GM12878 (cell line): ENCODE data around the gene GAS2L1. TPM values are rescaled to one million over a fixed set of nuclear protein-coding genes. Genes with fewer than 3 reads are reported as not detected.

ENCODE experiments used
- CHD4 ChIP-seq: fragments of 200-600 bp; sonication (generic); IDR thresholded peaks from 2 replicates; pipeline ENCODE4 v1.6.1; 2016; ENCODE audit warnings: mild to moderate bottlenecking
- ELK1 ChIP-seq: IDR thresholded peaks from 2 replicates; pipeline ENCODE4 v1.6.1; 2012; ENCODE audit warnings: low read depth, low read length, improper control_type of control experiment
- PKNOX1 ChIP-seq: fragments of 450-650 bp; IDR thresholded peaks from 2 replicates; pipeline ENCODE4 v1.6.1; 2016; ENCODE audit warnings: mild to moderate bottlenecking
- RAD21 ChIP-seq: IDR thresholded peaks from 2 replicates; pipeline ENCODE4 v1.6.1; 2011; ENCODE audit warnings: mild to moderate bottlenecking, low read depth, low read length, moderate library complexity; ENCODE audit not compliant: insufficient read depth
- REST ChIP-seq: IDR thresholded peaks from 2 replicates; pipeline ENCODE4 v1.6.1; 2012; ENCODE audit warnings: mild to moderate bottlenecking, low read depth, low read length
- USF2 ChIP-seq: IDR thresholded peaks from 2 replicates; pipeline ENCODE4 v1.6.1; 2011; ENCODE audit warnings: low read depth, low read length, improper control_type of control experiment, borderline replicate concordance
- polyA plus RNA-seq, 11 experiments: library from polyadenylated mRNA; depleted of rRNA in 4 of 11; unstranded in 6 of 11; stranded (reverse) in 5 of 11; fragments of >200 nt; fragmentation: Nextera tagmentation in 4 of 11; fragmentation: Illumina TruSeq in 1 of 11; extraction: Ambion mirVana in 4 of 11; extraction: Trizol in 1 of 11; gene quantifications; 1 replicate in 1 of 11; 2 replicates in 10 of 11; pipeline versions ENCODE4 v1.2.1 to v1.2.3, GENCODE V29; 2011 to 2016; ENCODE audit warnings: inconsistent platforms in 2 of 11, missing spikeins in 2 of 11, low read depth in 1 of 11
- total RNA-seq, 4 experiments: library from RNA; depleted of rRNA in 3 of 4; stranded (reverse); fragments of >200 nt in 3 of 4; fragmentation: Illumina TruSeq in 1 of 4; extraction: Trizol in 1 of 4; gene quantifications; 2 replicates each; pipeline versions ENCODE4 v1.2.1 to v1.2.3, GENCODE V29; 2013 to 2021

The GAS2L1 gene
- total and polyA plus RNA-seq, 10 of the 15 experiments (the other 5 are each of a cell fraction or from before 2014, with no cell fraction given) = 0.03 to 0.13 TPM; not detected in 8

GRCh38 chr22:29267462-29267857 lies 39.0 kb upstream of the GAS2L1 start (continued):
- no peak for TF ChIP-seq REST
- no peak for TF ChIP-seq ELK1
- no peak for TF ChIP-seq RAD21
- TF ChIP-seq CHD4 = no peak
- TF ChIP-seq USF2 = no peak
- no peak for TF ChIP-seq PKNOX1
